A673 (cell line): ENCODE results near the gene SERPINB11. TPM values are rescaled to one million over a fixed set of nuclear protein-coding genes. Genes with fewer than 3 reads are reported as not detected.

ENCODE experiments used
- BruUV-seq: library from RNA; stranded (reverse); fragments of 400-500 nt; replicated peaks from 2 replicates; lab custom pipeline; 2021; lab: Mats Ljungman, UMichigan
- CTCF ChIA-PET: fragments of 300-600 bp; sonication (Branson Sonifier 250); formaldehyde crosslinking; loops from one replicate; lab custom pipeline; 2022; ENCODE audit warnings: antibody characterized with exemption; lab: Charles Lee
- POLR2A ChIA-PET: fragments of 300-600 bp; sonication (Branson Sonifier 250); formaldehyde crosslinking; loops from one replicate; lab custom pipeline; 2022; ENCODE audit warnings: antibody characterized with exemption; ENCODE audit not compliant: low non-redundant PET; lab: Charles Lee
- DNase-seq: peaks from one replicate; pipeline ENCODE4 v3.0.0-alpha.2; 2015; ENCODE audit warnings: low spot score
- H3K27ac ChIP-seq: fragments of 200-600 bp; sonication (generic); 2 replicates; pipeline ENCODE4 v1.5.1; 2016; ENCODE audit warnings: mixed run types, low read depth, mild to moderate bottlenecking, mixed read lengths, antibody characterized with exemption, low read length; ENCODE audit not compliant: poor library complexity, severe bottlenecking
- H3K27me3 ChIP-seq: fragments of 200-600 bp; sonication (generic); replicated peaks from 2 replicates; pipeline ENCODE4 v1.6.1; 2017; ENCODE audit warnings: mixed run types, low read depth, mild to moderate bottlenecking, mixed read lengths, antibody characterized with exemption, low read length; ENCODE audit not compliant: insufficient read depth, poor library complexity
- H3K36me3 ChIP-seq: fragments of 200-600 bp; sonication (generic); 2 replicates; pipeline ENCODE4 v1.6.1; 2016; ENCODE audit warnings: mixed run types, mild to moderate bottlenecking, mixed read lengths, antibody characterized with exemption, low read length; ENCODE audit not compliant: insufficient read depth, poor library complexity, severe bottlenecking
- H3K4me1 ChIP-seq: fragments of 200-600 bp; sonication (generic); 2 replicates; pipeline ENCODE4 v1.6.1; 2017; ENCODE audit warnings: mixed run types, mild to moderate bottlenecking, mixed read lengths, antibody characterized with exemption, low read length; ENCODE audit not compliant: insufficient read depth, poor library complexity, severe bottlenecking
- H3K4me3 ChIP-seq: fragments of 200-600 bp; sonication (generic); 2 replicates; pipeline ENCODE4 v1.5.1; 2016; ENCODE audit warnings: low read depth, mixed run types, mild to moderate bottlenecking, mixed read lengths, low read length; ENCODE audit not compliant: poor library complexity, severe bottlenecking
- H3K9me3 ChIP-seq: fragments of 200-600 bp; sonication (generic); 2 replicates; pipeline ENCODE4 v1.6.1; 2016; ENCODE audit warnings: mixed run types, low read depth, mild to moderate bottlenecking, mixed read lengths, antibody characterized with exemption, low read length; ENCODE audit not compliant: poor library complexity, severe bottlenecking
- CTCF ChIP-seq: fragments of 300-800, 200-600 bp; sonication (generic); conservative IDR thresholded peaks from 2 replicates; pipeline ENCODE4 v1.5.1; 2017; ENCODE audit warnings: low read depth, mild to moderate bottlenecking, antibody characterized with exemption, low read length, moderate library complexity, mixed read lengths
- EZH2 ChIP-seq: fragments of 200-600 bp; sonication (generic); IDR thresholded peaks from 2 replicates; pipeline ENCODE4 v1.6.1; 2017; ENCODE audit warnings: borderline replicate concordance, low read depth, mild to moderate bottlenecking, mixed read lengths, antibody characterized with exemption, low read length; ENCODE audit not compliant: poor library complexity, severe bottlenecking
- intact Hi-C: fragments of 100-400 bp; cut with micrococcal nuclease; formaldehyde crosslinking; loops from one replicate; pipeline ENCODE4 v1.10.0; 2022; ENCODE audit not compliant: unreplicated experiment
- total RNA-seq: library from RNA; stranded (reverse); gene quantifications from 2 replicates; pipeline ENCODE4 v1.2.3, GENCODE V29; 2021

SERPINB11 gene
- total RNA-seq, 1 experiment from 2014 or later = not detected

- POLR2A ChIA-PET = no interaction called here
- no TSS peak for BruUV-seq
- CTCF ChIA-PET = no interaction called here
Measured at GRCh38 chr18:63684718-63685117, 18.0 kb upstream of the SERPINB11 start.

GRCh38 chr18:63686871-63687270 is 15.9 kb upstream of the SERPINB11 start:
- no peaks in the 10 kb centered on the region for H3K27me3 ChIP-seq
- intact Hi-C loops = no loop called here
- DNase-seq = no peak
- ChIA-PET CTCF (no interaction called here), POLR2A (no interaction called here)
- no TSS peak for BruUV-seq
- no peaks in the 10 kb centered on the region for H3K36me3 ChIP-seq
- TF ChIP-seq CTCF (no peak), EZH2 (no peak)
- H3K9me3 ChIP-seq = no peaks in the 10 kb centered on the region
- H3K27ac ChIP-seq = no peak overlapping the region
- H3K4me3 ChIP-seq = no peak overlapping the region
- H3K4me1 ChIP-seq = peaks cover 11% of the 10 kb centered on the region

More at GRCh38 chr18:63684718-63685117, 18.0 kb upstream of the SERPINB11 start:
- intact Hi-C loops = no loop called here
- TF ChIP-seq EZH2 (no peak), CTCF (no peak)
- Histone ChIP-seq H3K36me3 (no peaks in the 10 kb centered on the region), H3K27ac (no peak overlapping the region), H3K9me3 (no peaks in the 10 kb centered on the region), H3K27me3 (no peaks in the 10 kb centered on the region), H3K4me3 (no peak overlapping the region), H3K4me1 (peaks cover 11% of the 10 kb centered on the region)
- DNase-seq = no peak

- no peaks in the 10 kb centered on the region for H3K27me3 ChIP-seq
- no TSS peak for BruUV-seq
- POLR2A ChIA-PET = no interaction called here
- no peak overlapping the region for H3K27ac ChIP-seq
- CTCF ChIA-PET = no interaction called here
- H3K36me3 ChIP-seq = no peaks in the 10 kb centered on the region
- TF ChIP-seq EZH2 (no peak), CTCF (no peak)
- no peaks in the 10 kb centered on the region for H3K4me1 ChIP-seq
- no peak overlapping the region for H3K4me3 ChIP-seq
- H3K9me3 ChIP-seq = no peaks in the 10 kb centered on the region
- DNase-seq = no peak
- intact Hi-C loops = no loop called here
Measured at GRCh38 chr18:63689064-63689463, 13.7 kb upstream of the SERPINB11 start.
